Adrenal gland (tissue), 5 donors: ENCODE data around the gene MYO18A.
"Not testable (repeated sequence)": the region's sequence is repeated elsewhere in the genome, so short reads cannot be mapped to it uniquely, and the experiment has no call there.

Experiments used
- CTCF ChIP-seq, 6 experiments: fragments of 450-650 bp in 4 of 6; fragments of 200-600 bp in 2 of 6; sonication (generic) in 1 of 6; IDR thresholded peaks; 1 replicate in 5 of 6; 2 replicates in 1 of 6; pipeline versions ENCODE4 v1.5.1 to v1.8.0; 2016 to 2021; ENCODE audit warnings: antibody characterized with exemption in 6 of 6, mild to moderate bottlenecking in 2 of 6, moderate library complexity in 1 of 6
- POLR2A ChIP-seq, 2 donors: fragments of 450-650 bp; IDR thresholded peaks; one replicate each; pipeline ENCODE4 v1.6.1; 2017; ENCODE audit warnings: antibody characterized with exemption in 2 of 2, mild to moderate bottlenecking in 2 of 2, moderate library complexity in 1 of 2
- donor health status: DM: no; HTN: no; CAD: no.

GRCh38 chr17:29221338-29221737, 41.1 kb upstream of the MYO18A start:
- TF ChIP-seq POLR2A, CTCF (IDR thresholded peaks at IDR 0.05): not testable (repeated sequence)
